ENCODE measurements around the gene PNRC2.
A peak's percentile ranks its signal among the peaks of the same experiment; 100 is the strongest.
"Not testable (repeated sequence)": the region's sequence is repeated elsewhere in the genome, so short reads cannot be mapped to it uniquely, and the experiment has no call there.

Gene PNRC2

DNA sequence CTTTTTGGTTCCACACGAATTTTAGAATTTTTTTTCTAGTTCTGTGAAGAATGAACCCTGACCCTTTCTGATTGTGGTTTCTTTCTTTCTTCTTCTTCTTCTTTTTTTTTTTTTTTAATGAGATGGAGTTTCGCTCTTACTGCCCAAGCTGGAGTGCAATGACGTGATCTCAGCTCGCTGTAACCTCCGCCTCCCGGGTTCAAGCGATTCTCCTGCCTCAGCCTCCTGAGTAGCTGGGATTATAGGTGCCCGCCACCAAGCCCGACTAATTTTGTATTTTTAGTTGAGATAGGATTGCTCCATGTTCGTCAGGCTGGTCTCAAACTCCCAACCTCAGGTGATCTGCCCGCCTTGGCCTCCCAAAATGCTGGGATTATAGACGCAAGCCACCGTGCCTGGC is 32.4 kb downstream of the PNRC2 start:
- not testable (repeated sequence) for DNase-seq (ENCODE audit: low spot score)

DNA sequence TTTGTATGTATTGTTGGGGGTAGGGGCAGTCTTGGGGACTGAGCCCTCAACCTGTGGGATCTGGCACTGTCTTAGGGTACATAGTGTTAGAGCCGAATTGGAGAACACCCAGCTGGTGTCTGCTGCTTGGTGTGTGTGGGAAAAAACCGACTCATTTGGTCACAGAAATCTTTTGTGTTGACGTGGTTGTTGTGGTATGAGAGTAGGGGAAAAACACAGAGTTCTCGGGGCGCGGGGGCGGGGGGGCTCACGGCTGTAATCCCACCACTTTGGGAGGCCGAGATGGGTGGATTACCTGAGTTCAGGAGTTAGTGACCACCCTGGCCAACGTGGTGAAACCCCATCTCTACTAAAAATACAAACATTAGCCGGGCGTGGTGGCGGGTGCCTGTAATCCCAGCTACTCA is 35.8 kb downstream of the PNRC2 start:
- no peak for DNase-seq (ENCODE audit: low spot score)

DNA sequence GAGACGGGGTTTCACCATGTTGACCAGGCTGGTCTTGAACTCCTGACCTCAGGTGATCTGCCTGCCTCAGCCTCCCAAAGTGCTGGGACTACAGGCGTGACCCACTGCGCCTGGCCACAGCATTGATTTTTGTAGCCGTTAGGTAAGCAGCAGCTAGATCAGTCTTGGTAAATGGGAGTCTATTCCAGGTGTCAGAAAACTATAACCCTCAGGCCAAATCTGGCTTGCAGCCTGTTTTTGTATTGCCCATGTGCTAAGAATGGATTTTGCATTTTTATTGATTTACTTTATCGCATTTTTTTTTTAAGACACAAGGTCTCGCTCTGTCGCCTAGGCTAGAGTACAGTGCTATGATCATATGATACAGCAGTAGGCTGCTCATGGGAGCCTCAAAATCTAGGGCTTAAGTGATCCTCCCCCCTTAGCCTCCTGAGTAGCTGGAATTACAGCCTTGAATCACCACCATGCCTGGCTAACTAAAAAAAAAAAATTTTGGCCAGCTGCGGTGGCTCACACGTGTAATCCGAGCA is 37.1 kb downstream of the PNRC2 start:
- DNase-seq (ENCODE audit: low spot score) = no peak

DNA sequence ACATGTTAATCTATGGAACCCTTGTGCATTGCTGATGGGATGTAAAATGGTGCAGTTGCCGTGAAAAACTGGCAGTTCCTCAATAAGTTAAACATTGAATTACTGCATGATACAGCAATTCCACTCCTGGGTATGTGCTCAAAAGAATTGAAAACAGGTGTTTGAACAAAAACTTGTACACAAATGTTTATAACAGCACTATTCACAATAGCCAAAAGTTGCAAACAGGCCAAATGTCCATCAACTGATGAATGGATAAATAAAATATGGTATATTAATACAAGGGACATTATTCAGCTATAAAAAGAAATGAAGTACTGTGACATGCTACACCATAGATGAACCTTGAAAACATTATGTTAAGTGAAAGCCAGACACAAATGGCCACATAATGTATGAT is 38.2 kb downstream of the PNRC2 start:
- DNase-seq (ENCODE audit: low spot score) = no peak

DNA sequence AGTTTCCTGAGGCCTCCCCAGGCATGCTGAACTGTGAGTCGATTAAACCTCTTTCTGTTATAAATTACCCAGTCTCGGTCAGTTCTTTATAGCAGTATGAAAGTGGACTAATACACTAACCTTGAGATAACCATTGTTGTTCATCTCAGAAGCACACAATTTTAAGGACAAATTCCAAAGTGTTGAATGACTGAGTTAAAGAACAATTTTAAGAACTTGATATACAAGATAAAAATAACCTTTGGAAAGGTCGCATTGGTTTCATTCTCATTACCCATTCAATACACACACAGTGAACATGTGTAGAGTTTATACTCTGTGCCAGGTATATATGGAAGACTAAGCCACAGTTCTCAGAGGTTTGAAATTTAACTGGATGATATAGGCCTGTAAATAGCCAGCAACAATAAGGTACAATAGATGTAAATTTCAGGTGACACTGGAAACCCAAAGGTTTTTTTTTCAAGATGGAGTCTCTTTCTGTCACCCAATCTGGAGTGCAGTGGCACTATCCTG is 39.6 kb downstream of the PNRC2 start:
- peak; percentile 29 for DNase-seq (ENCODE audit: low spot score)

DNA sequence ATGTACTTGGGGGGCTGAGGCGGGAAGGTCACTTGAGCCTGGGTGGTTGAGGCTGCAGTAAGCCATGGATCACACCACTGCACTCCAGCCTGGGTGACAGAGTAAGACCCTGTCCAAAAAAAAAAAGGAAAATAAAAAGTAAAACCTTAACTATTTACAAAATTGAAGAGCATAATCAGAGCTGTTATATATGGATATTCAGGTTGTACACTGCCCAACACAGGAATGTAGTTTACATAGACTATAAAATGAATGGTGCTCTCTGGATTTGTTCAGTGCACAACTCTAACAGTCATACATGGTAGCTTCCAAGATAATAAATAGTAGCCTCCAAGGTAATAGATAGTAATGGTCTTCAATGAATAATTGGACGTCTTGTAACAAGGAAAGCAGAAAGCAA is 43.1 kb downstream of the PNRC2 start:
- no peak for DNase-seq (ENCODE audit: low spot score)

DNA sequence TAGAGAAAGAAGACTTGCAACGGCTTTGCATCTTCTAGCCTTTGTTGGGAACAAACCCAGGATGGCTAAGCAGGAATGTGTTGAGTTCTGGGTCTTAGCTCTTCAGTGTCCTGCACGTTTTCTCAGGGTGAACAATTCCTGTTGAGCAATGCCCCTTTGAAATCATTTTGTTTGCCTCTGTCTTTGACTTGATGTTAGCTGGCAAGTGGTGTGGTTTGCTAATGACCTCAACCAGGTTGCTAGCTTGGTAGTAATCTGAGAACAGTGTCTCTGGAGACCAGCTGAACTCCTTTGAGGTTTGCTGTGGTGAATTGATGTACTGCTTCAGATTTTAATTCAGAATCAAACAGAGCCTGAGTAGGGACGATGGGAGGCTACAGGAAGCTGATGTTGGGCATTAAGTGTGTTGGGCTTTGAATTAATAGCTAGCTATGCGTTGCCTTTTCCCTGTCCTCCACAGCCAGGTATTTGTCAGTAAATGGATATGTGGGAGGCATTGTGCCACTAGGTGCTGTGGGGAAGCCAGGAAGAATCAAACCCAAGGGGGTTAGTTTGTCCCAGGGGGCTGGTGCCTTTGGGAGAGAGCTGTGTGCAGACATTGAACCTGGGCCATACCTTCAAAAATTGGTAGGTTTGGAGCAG is 43.8 kb downstream of the PNRC2 start:
- DNase-seq (ENCODE audit: low spot score) = peak; percentile 26

DNA sequence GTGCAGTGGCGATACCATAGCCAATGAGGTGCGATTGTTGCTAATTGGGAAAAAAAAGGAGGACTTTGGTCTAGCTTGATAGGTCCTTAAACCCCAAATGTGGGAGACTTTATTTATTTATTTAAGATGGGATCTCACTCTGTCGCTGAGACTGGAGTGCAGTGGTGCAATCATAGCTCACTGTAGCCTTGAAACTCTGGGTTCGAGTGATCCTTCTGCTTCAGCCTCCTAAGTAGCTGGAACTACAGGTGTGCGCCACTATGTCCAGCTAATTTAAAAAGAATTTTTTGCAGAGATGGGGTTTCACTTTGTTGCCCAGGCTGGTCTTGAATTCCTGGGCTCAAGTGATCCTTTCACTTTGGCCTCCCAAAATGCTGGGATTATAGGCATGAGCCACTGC is 44.5 kb downstream of the PNRC2 start:
- no peak for DNase-seq (ENCODE audit: low spot score)

DNA sequence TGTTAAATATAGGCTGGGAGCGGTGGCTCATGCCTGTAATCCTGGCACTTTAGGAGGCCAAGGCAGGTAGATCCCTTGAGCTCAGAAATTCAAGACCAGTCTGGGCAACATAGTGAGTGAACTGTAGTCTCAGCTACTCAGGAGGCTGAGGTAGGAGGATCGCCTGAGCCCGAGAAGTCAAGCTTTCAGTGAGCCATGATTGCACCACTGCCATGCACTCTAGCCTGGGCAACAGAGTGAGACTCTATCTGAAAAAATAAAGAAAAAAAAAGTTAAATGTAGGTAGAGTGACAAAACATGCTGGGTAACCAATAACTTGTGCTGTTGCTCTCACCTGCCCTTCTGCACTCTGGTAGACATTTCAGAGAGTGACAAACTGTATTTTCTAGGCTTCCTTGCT is 45.5 kb downstream of the PNRC2 start:
- no peak for DNase-seq (ENCODE audit: low spot score)

DNA sequence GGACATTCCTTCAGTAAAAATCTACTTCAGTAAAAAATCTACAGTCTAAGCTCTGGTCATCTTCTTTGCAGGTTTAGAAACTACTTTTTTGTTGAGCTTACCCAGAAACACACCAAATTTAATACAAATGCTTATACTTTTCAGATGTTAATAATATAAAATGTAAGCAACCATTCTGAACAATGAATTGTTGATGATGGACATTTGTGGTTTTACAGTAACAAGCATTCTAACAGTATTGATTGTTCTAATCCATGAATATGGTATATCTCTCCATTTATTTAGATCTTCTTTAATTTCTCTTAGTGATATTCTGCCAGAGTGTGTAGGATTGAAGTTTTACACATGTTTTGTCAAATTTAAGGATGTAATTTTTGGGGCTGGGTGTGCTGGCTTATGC is 47.5 kb downstream of the PNRC2 start:
- no peak for DNase-seq (ENCODE audit: low spot score)

DNA sequence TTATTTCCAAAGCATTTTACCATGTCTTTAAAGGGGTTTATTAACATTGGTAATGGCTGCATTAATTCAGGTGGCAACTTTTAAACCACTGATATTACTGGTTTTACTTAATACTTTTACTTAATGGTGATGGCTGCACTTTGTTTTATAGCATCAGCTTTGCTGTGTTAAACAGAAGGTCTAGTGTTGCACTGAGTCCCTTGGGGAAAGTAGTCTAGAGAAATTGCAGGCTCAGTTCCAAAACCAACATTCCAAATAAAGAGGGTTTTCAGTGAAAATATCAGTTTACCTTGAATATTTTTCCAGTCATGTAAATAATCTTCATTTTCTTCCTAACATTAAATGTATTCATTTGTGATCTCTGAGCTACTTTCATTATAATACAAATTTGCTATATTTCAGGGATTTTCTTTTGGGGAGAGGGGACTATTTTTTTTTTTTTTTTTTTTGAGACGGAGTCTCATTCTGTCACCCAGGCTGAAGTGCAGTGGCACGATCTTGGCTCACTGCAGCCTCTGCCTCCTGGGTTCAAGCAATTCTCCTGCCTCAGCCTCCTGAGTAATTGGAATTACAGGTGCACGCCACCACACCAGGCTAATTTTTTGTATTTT is 49.1 kb downstream of the PNRC2 start:
- DNase-seq (ENCODE audit: low spot score) = not testable (repeated sequence)

DNA sequence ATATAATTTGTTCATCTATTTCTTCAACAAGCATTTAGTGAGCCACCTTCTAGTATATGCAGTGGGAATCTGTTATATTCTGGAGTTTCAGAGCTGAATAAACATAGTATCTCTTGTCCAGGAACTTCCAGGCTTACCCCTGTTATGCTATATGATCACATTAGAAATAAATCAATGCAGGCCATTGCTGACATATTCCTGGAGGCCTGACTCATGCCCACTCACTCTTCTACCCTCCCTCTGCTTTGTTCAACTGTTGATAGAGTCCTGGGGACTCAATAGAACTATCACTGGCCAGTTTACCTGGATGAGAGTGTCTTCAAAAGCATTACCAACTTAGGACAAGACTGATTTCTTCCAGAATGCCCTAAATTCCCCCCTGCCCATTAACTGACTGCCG is 49.8 kb downstream of the PNRC2 start:
- peak; percentile 81 for DNase-seq (ENCODE audit: low spot score)

DNA sequence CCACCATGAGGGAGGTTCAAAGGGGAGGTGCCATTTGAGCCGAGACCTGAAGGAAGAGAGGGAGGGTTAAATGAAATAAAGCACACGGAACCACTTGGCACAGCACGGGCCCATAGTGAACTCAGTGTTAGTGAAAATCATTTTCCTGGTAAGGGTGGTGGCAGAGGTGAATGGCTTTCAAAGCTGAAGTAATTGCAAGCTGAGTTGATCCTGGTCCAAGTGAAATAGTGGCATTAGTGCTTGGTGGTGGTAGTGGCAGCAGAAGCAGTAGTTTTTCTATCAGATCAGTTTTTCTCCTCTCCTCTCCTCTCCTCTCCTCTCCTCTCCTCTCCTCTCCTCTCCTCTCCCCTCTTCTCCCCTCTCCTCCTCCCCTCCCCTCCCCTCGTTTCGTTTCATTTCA is 51.0 kb downstream of the PNRC2 start:
- DNase-seq (ENCODE audit: low spot score) = no peak

DNA sequence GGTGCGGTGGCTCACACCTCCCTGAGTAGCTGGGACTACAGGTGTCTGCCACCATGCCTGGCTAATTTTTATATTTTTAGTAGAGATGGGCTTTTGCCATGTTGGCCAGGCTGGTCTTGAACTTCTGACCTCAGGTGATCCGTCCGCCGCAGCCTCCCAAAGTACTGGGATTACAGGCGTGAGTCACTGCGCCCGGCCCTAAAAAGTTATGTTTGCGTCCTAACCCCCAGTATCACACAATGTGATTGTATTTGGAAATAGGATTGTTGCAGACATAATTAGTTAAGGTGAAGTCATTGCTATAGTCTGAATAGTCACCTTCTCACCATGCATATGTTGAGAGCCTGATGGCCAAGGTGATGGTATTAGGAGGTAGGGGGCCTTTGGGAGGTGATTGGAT is 53.2 kb downstream of the PNRC2 start:
- DNase-seq (ENCODE audit: low spot score) = not testable (repeated sequence)

All from kidney tubule cell (primary cell).